ENCODE data around the gene UBE2F.
"Not testable (repeated sequence)": the region's sequence is repeated elsewhere in the genome, so short reads cannot be mapped to it uniquely, and the experiment has no call there.

UBE2F gene

DNA sequence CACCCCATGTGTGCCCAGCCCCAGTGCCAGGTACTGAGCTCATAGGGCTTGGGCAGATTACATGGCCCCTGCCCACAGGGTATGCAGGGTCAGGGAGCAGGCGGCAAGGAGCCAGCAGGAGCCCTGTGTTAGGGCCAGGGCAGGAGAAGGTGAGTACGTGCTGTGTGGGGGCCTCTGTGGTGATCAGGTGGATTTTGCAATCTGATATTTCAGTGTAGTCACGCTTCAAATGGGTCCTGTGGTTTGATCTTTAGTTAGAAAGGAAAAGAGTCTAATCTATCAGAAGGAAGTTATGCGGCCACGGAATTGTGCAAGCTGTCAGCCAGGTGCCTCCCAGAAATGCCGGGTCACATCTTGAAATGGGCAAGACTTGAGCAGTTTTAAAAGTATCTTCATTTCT lies 13.9 kb downstream of the UBE2F start:
- DNase-seq: no peak

DNA sequence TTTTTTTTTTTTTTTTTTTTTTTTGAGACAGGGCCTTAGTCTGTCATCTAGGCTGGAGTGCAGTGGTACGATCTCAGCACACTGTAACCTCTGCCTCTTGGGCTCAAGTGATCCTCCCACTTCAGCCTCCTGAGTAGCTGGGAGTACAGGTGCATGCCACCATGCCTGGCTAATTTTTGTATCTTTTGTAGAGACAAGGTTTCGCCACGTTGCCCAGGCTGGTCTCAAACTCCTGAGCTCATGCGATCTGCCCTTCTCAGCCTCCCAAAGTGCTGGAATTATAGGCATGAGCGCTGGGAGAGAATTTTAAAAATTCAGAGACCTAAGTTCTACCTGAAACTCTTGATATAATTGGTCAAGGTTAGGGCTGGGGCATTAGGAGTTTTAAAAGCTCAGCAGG lies 14.8 kb downstream of the UBE2F start:
- not testable (repeated sequence) for DNase-seq

DNA sequence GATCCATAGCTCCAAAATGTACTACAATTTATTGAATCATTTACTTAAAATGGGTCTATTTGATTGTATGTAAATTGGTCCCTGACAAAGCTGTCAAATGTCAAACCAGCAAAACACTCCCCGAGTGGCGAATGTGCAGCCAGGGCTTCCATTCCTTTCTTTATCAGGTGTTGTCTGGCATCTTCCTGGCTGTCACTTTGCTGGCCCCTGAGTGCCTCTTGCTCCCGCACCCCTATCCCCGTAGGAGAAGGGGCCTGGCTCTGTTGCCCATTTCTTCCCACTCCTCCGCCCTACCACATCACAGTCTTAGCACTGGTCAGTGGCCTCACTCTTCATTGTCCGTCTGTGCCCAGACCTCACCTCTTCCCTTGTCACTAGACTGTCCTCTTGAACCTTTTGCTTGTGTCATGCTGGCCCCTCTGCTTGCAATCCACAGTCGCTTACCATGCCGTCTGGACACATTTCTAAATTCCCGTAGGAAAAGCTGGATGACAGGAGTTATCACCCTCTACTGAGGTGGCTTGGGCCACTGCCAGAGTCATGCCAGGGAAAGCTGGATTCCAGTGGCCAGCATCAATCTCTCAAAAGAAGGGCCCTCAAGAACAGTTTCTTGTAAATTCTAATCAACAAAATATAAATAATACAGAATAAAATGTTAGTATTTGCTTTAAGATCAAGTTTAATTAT lies 15.4 kb downstream of the UBE2F start:
- no peak for DNase-seq

DNA sequence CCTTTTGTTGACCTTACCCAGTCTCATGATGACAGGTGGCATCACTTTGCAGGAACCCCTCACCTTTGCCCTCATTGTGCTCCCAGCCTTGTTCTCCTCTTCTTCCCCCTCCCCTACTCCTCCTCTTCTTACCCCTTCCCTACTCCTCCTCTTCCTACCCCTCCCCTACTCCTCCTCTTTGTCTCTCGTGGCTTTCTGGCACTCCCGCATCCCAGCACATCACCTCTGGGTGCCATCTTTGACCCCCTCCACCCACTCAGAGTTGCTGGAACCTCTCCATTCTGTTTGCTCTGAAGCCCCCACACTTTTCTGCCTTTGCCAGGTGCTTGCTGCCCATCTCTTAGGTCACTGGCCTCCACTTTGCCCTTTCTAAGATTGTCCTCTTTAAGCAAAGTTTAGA lies 17.1 kb downstream of the UBE2F start:
- DNase-seq: no peak

DNA sequence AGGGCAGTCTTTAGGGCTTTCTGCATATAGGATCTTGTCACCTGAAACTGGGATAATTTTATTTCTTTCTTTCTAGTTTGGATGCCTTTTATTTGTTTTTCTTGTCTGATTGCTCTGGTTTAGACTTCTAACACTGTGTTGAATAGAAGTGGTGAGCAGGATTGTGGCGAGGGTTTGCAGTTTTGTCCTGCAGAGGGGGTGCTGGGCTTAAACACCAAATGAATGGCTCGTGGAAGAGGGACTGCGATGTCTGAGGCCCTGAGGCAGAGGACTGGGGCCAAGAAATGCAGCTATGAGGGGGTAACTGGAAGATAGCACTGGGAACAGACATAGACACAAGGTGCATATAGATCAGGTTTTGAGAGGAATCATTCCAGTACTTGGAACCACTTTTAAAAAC lies 20.5 kb downstream of the UBE2F start:
- no peak for DNase-seq

DNA sequence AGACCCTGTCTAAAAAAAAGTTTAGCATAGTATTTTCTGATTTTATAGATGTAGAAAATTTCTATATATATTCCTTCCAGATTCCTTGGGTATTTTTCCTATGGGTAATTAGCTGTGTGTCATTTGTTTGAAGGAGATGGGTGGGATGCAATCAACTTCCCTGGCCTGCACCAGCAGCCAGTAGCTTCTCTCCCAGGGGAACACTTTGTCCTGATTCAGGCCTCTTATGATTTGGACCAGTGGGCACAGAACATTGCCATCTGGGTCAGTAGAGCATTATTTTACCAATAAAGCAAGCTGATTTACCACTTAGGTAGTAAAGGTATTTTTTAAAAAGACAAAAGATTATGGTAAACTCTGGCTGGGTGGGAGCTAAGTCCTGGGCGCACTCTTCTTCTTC lies 26.9 kb downstream of the UBE2F start:
- DNase-seq: no peak

DNA sequence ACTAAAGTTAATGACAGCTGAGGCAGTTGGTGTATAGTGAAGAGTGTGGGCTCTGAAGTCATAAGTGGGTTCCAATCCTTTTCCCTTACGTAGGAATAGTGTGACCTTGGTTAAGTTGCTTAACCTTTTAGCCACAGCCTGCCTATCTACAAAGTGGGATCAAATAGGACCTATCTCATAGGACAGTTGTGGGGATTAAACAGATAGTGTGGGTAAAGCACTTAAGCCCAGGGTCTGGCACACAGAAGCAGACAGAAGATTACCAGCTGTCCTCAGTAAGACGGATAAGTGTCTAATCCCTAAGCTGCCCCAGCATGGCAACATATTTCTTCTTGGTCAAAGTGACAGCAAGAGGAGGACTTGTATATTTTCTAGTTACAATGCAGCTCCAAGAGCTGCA lies 28.2 kb downstream of the UBE2F start:
- DNase-seq: no peak

DNA sequence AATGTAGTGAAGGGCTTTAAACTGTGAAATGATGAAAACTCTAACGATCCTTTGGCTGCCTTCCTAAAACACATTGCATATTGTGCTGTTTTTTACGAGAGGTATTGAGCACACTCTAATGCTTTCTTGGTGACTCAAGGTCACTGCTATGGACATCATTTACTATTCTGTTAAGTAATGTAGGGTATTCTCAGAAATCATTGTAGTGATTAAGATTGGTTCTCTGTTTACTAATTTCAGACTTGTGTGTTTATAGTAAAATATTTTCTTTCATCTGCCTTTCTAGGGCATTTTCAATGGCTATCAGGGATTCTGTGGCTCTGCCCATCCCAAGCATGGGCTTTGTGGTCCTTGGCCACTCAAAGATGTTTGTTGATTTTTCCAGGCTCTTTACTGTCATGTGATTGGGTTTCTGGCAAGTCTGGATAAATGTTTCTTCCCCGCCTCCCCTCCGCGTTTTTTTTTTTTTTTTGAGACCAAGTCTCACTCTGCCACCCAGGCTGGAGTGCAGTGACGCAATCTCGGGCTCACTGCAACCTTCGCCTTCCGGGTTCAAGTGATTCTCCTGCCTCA lies 29.3 kb downstream of the UBE2F start:
- DNase-seq: no peak

DNA sequence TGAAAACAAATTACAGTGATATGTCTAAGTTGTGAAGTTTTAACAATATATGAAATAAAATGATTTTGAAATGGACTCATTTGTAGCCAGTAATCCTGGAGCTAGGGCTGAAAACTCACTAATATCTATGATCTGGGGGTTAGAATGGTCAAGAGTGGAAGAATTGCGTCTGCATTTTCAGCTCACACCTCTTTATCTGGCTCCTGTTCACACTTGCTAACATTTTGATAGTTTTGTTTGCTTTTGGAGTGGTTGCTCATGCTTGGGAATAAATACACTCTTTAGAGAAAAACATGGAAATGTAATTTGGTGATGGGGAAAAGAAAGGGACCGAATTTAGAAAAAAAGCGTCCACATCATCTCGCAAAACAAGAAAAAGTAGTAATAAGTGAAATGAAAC lies 30.7 kb downstream of the UBE2F start:
- DNase-seq: no peak

DNA sequence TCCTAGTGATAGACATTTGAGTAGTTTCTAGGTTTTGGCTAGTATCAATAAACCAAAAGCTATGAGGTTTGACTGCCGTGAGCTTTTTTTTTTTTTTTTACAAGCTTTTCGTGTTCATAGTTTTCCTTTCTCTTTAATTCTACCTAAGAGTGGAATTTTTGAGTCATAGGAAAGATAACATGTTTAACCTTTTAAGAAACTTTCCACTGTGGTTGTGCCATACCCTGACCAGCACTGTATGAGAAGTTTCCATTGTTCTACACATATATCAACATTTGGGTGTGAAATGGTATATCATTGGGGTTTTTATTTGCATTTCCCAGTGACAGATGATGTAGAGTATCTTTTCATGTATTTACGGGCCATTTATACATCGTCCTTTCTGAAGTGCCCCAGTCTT lies 31.7 kb downstream of the UBE2F start:
- no peak for DNase-seq

DNA sequence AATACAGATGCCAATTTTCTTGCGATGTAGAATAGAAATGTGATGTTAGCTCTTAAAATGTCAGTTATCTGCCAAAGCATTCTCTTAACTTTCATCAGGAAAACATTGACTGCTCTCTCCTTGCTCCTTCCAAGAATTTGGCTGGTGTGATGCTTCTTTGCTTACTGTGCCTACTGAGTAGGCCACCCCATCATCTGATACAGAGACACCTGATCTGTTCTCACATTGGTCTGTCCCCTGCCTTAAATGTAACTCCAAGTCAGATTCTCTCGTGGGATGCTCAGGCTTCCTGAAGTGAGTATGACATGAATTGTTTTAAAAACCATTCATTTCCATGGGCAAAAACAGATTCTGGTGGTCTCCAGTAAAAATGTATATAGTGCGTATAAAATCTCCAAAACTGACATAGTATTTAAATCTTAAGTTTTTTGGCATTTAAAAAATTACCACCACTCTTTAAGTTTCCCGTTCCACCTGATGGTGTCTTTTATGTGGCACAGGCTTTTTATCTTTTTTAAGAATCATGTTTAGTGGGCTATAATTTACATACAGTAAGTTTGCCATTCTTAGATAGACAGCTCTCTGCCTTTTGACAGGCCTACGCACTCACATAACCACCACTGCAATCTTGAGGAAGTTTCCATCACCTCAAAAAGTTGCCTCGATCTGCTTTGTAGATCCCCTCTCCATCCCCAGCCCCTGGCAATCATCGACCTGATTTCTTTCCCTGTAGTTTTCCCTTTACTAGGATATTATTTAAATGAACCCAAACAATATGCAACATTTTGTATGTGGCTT lies 36.6 kb downstream of the UBE2F start:
- no peak for DNase-seq

DNA sequence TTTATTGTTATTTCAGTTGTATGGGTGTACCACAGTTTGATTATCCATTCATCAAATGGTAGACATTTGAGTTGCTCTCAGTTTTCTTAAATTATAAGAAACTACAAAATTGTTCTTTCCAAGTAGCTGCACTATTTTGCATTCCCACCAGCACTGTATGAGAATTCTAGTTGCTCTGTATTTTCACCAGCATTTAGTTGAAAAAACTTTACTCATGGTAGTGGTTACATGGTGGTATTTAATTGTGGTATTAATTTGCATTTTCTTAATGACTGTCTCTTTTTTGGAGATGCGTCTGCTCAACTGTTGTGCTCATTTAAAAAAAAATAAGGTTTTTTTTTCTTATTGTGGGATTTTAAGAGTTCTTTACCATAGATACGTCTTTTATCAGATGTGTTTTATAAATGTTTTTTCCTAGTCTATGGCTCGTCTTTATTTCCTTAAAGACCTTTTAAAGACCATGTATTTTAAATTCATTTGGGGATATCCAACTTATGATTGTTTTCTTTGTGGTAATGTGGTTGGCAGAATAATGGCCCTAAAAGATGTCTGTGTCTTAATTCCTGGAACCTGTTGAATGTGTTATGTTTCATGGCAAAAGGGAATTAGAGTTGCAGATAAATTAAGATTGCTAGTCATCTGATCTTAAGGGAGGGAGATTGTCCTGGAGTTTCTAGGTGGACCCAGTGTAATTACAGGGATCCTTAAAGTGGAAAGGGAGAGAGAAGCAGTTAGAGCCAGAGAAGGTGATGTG lies 37.4 kb downstream of the UBE2F start:
- DNase-seq: no peak

DNA sequence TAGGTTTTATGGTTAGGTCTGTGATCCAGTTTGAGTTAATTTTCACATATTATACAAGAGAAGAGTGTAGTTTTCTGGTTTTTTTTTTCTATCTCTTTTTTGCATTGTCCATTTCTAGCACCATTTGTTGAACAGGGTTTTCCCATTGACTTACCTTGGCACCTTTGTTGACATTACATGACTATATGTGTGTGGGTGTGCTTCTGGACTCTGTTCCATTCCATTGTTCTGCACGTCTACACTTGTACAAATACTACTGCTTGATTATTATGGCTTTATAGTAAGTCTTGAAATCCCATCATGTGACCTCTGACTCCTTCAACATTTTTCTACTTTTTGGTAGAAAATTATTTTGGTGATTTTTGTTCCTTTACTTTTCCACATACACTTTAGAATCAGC lies 38.7 kb downstream of the UBE2F start:
- DNase-seq: no peak

DNA sequence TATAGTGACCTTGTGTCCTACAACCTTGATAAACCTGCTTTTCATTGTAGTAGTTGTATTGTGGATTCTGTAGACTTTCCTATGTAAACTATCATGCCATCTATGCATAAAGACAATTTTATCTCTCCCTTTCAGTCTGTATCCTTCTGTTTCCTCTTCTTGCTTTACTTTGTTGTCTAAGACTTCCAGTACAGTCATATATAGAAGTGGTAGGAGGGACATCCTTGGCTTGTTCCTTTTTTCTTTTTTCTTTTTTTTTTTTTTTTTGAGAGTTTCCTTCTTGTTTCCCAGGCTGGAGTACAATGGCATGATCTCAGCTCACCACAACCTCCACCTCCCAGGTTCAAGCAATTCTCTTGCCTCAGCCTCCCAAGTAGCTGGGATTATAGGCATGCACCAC lies 39.7 kb downstream of the UBE2F start:
- DNase-seq: no peak

DNA sequence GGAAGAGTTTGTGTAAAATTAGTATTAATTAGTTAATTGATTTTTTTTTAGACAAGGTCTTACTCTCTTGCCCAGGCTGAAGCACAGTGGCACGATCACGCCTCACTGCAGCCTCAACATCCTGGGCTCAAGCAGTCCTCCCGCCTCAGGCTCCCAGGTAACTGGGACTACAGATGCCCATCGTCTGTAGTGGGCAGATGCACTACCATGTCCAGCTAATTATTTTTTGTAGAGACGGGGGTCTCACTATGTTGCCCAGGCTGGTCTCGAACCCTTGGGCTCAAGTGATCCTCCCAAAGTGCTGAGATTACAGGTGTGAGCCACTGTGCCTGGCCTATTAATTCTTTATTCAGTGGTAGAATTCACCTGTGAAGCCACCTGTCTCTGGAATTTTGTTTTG lies 41.1 kb downstream of the UBE2F start:
- no peak for DNase-seq

DNA sequence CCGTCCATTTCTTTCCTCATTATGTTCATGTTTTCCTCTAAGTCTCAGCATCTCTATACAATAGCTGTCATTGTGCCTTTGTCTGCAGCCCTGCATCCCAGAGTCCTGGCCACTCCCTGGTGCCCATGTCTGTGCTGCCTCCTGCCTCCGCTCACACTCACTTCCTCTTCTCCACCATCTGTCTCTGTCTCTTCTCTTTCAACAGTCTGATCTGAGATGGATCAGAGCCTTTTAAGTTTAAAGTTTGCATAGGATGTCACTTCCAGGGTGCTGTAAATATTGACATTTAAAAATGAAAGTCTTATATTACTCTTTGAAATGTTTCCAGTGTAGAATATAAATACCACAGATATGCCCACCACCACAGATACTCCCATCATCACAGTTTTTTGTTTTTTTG lies 42.7 kb downstream of the UBE2F start:
- no peak for DNase-seq

DNA sequence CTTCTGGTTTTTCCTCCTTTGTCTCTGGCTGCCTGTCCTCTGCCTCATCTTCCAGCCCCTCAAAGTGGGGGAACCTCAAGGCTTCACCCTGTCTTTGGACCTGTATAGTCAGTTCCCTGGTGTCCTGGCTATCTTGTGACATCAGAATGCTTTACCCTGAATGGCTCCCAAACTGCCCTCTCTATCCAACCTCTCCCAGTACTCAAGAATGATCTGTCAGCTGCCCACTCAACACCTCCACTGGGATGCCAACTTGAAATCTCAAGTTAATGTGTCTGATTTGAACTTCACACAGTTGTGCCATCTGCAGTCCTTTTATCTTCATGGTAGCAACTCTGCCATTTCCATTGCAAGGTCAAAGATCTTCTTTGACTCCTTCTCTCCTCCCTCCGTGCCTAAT lies 43.8 kb downstream of the UBE2F start:
- DNase-seq: no peak

DNA sequence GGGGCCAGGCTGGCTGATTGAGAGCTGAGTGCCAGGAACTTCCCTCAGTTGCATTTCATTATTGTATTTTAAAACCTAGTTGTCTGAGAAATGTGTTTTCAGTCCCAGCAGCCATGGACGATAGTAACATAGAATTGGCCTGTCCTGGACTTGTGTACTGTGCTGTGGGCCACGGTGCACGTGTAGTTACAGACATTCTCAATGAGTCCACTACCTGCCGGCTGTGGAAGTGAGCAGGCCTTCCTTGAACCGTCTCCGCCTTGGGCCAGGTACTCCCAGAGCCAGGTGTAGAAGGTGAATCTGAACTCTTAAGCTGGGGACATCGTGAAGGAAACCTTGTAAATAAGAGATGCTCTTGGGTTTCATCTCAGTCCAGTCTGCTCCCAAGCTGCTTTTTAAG lies 47.0 kb downstream of the UBE2F start:
- no peak for DNase-seq

DNA sequence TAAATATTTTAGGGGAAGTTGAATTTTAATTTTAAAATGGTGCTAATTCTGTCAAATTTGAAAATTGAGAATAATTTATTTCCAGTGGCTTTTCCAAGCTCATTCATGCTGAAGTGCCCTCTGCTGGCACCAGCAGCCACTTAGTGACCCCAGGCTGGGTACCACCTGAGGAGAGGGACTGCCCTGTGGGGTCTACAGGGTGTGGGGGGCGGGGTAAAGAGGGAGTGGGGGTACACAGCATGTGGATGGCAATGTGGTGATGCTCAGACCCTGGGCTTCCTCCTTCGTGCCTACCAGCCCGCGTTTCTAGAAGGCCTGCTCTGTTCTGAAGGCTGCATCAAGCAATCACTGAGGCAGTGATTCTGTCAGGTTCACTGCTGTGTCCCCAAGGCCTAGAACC lies 48.9 kb downstream of the UBE2F start:
- no peak for DNase-seq

DNA sequence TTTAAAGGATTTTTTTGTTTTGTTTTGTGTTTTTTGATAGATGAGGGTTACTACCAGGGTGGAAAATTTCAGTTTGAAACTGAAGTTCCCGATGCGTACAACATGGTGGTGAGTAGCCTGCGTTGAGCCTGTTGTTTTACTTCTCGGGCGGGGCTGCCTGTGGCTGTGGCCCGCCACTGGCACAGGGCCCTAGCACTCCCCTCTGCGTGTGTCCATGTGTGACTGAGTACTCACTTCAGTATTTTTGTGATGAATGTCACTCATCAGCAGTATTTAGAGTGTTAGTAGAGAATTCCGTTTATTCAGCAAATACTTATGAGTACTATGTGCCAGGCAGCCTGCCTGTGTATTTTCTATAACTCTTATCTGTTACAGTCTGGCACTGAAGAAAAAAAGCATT lies 49.7 kb downstream of the UBE2F start:
- DNase-seq: no peak

DNA sequence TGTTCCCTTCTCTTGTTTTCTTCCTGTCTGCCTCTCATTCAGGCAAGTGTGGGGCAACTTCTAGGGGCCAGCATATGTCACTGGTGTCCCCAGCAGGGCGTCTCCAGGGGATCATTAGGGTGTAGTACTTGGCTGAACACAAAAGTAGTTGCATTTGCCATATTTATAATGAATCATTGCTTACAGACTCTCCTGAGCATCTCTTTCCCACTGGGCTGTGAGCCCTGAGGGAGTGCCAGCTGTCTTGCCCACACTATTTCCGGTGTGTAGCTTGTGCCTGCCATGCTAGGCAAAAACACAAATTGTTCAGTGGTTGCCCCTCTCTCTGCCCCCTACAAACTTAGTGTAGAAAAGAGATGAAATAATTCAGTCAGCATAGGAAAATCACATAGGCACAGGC lies 53.1 kb downstream of the UBE2F start:
- DNase-seq: no peak

DNA sequence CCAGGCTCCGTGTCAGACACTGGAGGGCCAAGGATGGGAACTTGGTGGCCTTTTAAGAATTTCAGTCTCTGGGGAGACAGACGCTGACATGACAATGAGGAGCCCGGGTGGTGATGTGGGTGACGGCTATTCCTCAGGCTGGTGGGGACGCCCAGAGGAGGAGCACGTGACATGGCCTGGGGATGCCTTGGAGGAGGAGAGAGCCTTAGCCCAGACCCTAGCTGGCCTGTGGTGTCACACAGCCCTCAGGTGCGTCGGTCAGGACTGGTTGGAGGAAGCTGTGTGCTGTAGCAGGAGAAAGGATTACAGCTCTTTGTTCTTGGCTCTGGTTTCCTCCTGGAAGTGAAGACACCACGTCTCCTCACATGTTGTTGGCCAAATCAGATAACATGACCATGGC lies 54.0 kb downstream of the UBE2F start:
- DNase-seq: no peak

DNA sequence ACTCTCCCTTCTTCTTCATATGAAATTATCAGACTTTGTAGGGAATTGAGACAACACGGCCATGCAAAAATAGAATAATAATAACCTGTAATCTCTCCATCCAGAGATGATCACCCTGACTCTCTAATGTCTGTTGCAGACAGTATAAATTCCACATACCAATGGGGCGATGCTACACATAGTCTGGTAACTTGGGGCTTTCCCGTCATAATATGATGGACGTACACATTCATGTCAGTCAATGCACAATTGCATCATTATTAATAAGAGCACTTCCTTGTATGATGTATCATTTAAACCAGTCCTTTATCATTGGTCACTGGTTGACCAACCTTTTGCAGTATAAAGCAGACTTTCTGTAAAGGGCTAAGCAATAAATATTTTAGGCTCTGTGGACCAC lies 54.5 kb downstream of the UBE2F start:
- no peak for DNase-seq
